Amygdala (tissue), 56 donors: ENCODE data around the gene CHRNB1.
A peak's percentile ranks its signal among the peaks of the same experiment; 100 is the strongest.
"Not testable (repeated sequence)": the region's sequence is repeated elsewhere in the genome, so short reads cannot be mapped to it uniquely, and the experiment has no call there.

Source experiments
- DNase-seq, 56 donors: peaks; one replicate each; lab custom pipeline; 2025; lab: John Stamatoyannopoulos, UW

Gene CHRNB1

DNA sequence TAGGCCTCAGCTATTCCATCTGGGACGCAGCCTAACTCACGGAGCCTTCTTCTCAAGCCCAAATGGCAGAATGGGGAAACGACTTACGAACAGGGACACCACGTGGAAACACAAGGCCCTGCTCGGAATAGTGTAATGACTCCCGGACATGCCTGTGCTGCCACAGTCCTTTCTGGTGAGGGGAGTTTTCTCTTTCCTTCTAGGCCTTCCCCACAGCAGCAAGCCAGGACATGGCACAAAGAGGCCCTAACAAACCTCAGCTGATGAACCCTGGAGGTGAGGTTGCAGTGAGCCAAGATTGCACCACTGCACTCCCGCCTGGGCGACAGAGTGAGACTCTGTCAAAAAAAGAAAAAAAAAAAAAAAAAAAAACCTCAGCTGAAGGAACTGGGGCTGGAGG lies 19.2 kb downstream of the CHRNB1 start:
- no peak for DNase-seq

GRCh38 chr17:7465597-7466275 lies 20.9 kb downstream of the CHRNB1 start:
- DNase-seq: no peak

DNA sequence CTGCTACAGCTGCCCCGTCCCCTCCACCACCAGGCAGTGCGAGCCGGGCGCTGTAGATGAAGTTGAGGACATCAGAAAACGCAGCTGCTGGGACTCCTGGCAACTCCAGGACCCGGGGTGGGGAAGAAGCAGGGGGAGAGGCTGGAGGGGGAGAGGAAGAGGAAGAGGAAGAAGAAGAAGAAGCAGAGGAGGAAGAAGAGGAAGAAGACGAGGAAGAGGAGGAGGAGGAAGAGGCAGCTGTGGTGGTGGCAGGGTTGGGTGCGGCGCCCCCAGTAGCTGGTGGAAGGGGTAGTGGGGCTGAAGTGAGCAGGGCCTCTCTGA lies 21.4 kb downstream of the CHRNB1 start:
- DNase-seq: no peak

DNA sequence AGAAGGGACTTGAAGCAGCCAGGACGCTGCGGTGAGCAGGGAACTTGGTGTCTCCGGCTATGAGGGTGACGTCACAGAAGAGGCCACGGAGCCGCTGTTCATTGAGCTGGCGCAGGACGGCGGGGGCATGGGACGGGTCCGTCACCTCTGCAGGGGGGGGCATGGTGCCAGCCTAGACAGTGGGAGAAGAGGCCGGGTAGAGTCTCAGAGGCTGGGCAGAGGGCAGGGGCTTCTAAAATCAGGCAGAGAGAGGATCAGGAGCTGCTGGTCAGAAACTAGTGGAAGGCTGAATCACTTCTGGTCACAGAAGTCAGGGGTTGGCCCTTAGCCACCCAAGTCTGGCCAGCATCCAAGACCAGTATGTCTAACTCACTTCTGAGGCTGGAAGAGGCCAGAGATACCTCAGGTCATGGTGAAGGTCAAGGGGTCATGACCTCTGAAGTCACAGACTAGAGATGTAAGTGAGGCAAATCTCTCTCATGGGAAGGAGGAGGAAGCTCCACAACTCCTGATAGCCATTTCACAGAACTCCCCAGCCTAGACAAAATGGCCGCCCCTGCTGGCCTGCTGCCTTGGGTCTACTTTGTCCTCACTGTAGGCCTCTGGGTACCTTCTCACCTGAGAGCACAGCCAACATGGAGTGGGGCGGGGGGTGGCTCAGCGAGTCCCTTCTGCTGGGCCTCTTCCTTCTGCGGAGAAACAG lies 21.9 kb downstream of the CHRNB1 start:
- DNase-seq: peak in 8 of 56 donors; percentile 18 to 89 (median 40)

DNA sequence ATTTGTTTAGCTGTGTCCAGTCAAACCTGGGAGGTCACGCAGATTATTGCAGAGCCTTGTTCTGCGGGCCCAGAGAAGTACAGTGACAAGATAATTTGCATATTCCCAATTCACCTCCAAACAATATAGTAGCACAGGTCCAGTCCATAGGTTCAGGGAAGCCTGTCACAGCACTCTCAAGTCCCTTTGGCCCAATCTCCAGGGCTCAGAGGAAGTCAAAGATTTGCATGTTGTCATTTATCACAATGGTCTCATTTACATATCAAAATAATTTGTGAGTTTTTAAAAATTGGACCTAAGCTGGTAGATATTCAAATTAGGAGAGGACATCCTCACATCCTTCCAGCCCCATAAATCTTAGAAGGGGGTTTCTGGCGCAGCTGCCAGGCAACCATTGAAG lies 22.6 kb downstream of the CHRNB1 start:
- DNase-seq: no peak

GRCh38 chr17:7468290-7468689 lies 23.4 kb downstream of the CHRNB1 start:
- no peak for DNase-seq

DNA sequence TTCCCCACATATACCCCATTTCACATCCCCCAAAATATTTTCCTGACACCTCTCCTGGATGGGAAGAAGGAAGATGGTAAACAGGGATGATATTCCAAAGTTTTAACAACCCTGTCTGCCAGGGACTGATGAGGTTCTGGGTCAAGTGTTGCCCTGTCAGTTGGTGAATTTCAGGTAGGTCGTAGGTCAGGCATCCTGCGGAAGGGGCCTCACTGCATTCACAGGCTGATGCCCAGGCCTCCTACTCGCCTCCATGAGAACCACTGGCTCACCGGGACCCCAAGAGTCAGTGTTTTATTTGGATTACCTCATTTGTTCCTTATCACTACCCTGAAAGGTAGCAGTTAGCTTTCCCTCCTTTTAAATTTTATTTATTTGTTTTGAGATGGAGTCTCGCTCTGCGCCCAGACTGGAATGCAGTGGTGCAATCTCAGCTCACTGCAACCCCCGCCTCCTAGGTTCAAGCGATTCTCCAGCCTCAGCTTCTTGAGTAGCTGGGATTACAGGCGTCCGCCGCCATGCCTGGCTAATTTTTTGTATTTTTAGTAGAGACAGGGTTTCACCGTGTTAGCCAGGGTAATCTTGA lies 24.0 kb downstream of the CHRNB1 start:
- no peak for DNase-seq

GRCh38 chr17:7469843-7470242 lies 25.0 kb downstream of the CHRNB1 start:
- not testable (repeated sequence) for DNase-seq

- not testable (repeated sequence) for DNase-seq
Observed at GRCh38 chr17:7470457-7470973, 25.7 kb downstream of the CHRNB1 start.

DNA sequence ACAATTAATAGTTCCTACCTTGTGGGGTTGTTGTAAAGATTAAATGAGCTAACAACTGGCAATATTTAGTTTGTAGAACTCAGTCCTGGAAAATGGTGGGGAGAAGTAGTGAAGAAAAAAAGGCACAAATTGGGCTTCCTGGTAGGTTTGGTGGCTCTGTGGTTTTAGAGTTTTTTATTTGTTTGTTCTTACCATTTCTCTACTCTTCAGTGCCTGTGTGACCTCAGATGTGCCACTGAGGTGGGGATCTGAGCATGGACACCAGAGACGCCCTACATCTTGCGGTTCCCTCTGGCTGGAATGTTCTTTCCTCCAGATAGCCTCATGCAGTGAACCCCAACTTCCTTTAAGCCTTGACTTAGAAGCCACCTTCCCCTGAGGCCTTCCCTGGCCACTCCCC lies 26.9 kb downstream of the CHRNB1 start:
- no peak for DNase-seq

DNA sequence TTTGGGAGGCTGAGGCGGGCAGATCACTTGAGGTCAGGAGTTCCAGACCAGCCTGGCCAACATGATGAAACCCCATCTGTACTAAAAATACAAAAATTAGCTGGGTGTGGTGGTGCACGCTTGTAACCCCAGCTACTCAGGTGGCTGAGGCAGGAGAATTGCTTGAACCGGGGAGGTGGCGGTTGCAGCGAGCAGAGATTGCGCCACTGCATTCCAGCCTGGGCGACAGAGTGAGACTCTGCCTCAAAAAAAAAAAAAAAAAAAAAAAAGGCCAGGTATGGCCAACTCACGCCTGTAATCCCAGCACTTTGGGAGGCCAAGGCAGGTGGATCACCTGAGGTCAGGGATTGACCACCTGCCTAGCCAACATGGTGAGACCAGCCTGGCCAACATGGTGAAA lies 29.9 kb downstream of the CHRNB1 start:
- DNase-seq: not testable (repeated sequence)

DNA sequence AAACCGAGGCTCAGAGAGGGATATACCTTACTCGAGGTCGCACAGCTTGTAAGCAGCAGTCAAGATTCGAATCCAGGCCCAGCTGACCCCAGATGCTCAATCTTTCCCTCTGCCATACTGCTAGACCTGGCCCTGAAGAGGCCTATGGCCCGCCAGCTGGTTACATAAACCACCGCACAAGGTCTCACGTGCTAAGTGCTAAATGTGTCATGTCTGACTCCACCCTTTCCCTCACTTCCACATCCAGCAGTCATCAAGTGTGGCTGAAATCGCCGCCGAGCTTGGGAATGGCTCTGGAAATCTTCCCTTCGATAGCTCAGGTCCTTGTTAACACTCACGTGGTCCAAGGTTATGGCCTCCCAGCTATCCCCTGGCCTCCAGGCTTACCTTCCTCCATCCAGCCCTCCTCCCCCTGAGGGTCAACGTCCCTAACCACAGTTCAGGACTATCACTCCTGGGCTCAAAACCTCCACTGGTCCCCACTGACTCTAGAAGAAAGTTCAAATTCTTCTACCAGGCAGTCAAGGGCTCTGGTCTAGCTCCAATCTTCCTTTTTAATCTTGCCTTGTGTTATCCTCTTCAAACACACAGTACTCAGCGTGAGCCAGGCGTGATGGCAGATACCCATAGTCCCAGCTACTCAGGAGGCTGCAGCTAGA lies 31.0 kb downstream of the CHRNB1 start:
- no peak for DNase-seq

DNA sequence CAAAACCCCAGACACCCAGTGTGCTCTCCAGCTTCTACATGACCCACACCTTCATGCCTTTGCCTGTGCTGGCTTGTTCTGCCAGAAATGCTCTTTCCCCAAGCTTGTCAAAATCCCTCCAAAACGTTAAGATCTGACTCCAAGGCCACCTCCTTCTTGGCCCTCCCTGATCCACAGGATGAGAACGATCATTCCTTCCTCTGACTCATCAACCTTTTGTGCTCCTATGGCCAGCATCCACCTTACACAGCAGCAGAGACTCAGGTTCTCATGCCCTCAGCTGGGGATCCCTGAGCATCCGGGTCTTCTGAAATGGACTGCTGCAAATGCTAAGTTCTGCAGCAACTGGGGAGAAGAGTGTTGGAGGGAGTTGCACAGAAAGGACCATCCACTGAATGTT lies 31.6 kb downstream of the CHRNB1 start:
- DNase-seq: no peak

DNA sequence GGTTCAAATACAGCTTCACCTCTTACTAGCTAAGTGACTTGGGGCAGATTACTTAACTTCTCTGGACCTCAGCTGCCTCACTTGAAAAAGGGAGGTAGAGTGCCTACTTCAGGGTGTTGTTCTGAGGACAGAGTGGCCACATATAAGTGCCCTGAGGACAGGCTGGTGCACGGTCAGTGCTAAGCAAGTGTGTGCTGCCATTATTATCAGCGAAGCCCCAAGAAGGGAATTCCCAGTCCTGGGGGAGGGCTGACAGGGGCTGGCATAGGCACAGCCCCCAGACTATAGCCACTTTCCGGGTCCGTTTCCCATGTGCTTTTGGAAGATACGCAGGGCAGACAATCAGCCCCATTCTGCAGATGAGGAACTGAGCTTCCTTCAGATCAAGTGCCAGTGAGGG lies 32.1 kb downstream of the CHRNB1 start:
- DNase-seq: no peak

- peak in 19 of 56 donors; percentile 15 to 63 (median 42) for DNase-seq
Observed at GRCh38 chr17:7477392-7478275, 32.8 kb downstream of the CHRNB1 start.

DNA sequence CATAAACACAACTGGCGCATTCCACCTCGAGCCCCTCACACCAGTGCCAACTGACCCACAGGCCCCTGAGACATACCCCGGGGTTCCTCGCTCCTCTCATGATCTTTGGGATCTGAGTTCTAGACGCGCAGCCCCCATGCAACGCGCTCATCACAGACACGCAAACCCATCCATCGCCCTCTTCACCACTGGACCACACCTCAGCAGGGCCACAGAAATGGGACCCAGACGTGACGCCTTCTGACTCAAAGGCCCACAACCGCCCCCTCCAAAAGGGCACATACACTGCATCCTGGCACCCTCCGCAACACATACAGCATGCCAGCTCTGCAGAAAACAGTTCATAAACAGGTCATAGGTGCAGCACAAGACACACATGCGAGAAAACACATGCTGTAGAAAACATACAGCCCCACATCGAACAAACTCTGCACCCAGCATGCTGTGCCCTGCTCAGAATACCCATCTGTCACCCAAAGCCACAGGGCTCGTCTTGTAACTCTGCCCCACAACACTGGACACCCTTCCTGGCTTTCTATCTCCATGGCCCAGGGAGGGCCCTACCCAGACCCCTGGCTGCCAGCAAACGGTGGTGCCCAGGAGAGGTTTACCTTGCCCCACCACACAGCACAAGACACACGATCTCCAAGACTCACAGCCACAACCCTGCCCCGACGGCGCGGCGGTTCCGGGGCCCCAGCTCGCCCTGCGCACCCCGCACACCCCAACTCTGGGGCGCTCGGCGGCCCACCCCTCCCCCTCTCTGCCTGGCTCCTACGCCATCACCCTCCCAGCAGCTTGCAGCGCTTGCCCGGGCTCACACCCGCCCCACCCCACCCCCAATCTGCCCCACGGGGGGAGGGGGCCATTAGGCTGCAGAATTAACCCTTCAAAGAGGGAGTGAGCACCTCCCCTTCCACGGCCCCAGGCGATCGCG lies 33.7 kb downstream of the CHRNB1 start:
- peak in 40 of 56 donors; percentile 20 to 78 (median 57) for DNase-seq

GRCh38 chr17:7479213-7480088 lies 34.6 kb downstream of the CHRNB1 start, which contains the start of gene ZBTB4:
ZBTB4 (minus strand) TSS chr17:7479631; CDS start chr17:7466801, 12,830 bp downstream.
- peak in 36 of 56 donors; percentile 31 to 78 (median 58) for DNase-seq

DNA sequence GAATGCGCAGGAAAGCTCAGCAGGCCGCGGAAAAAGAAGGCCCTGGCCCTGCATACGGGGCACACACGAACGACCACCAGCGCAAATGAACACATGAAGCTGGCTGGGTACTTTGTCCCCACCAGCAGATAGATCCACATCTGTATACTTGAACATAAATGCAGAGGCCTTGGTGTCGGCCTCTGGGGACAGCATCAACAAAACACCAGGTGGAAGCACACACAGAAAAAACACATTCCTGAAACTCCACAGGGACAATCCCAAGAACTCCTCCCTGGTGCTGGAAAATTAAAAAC lies 35.2 kb downstream of the CHRNB1 start:
- DNase-seq: no peak
